ENCODE data around the gene SLC4A4.
A peak's percentile ranks its signal among the peaks of the same experiment; 100 is the strongest.

Gene SLC4A4

GRCh38 chr4:71541541-71541940 lies 202.7 kb downstream of the SLC4A4 start:
- H3K4me1 ChIP-seq (ENCODE audit: control insufficient read depth in 2 of 2, insufficient read depth in 2 of 2, low read length in 2 of 2) = no peaks in the 10 kb centered on the region
- H3K9ac ChIP-seq (ENCODE audit: low read depth in 1 of 2, low read length in 2 of 2) = no peak overlapping the region
- H3K27ac ChIP-seq (ENCODE audit: low read depth in 2 of 2, low read length in 2 of 2) = no peak overlapping the region
- peaks cover 0 to 20% of the 10 kb centered on the region in 2 donors for H3K36me3 ChIP-seq (ENCODE audit: control insufficient read depth in 2 of 2, insufficient read depth in 2 of 2, low read length in 2 of 2)
- H3K27me3 ChIP-seq (ENCODE audit: control insufficient read depth in 2 of 2, insufficient read depth in 2 of 2, low read length in 2 of 2) = no peaks in the 10 kb centered on the region
- H3K9me3 ChIP-seq (ENCODE audit: control insufficient read depth in 2 of 2, low read length in 2 of 2) = no peaks in the 10 kb centered on the region
- H3K4me3 ChIP-seq (ENCODE audit: low read length in 2 of 2) = no peak overlapping the region

GRCh38 chr4:71545168-71545567 lies 206.3 kb downstream of the SLC4A4 start:
- Histone ChIP-seq H3K4me1 (ENCODE audit: control insufficient read depth in 2 of 2, insufficient read depth in 2 of 2, low read length in 2 of 2) (peaks cover 0 to 11% of the 10 kb centered on the region in 2 donors), H3K27me3 (ENCODE audit: control insufficient read depth in 2 of 2, insufficient read depth in 2 of 2, low read length in 2 of 2) (no peaks in the 10 kb centered on the region), H3K27ac (ENCODE audit: low read depth in 2 of 2, low read length in 2 of 2) (no peak overlapping the region), H3K9me3 (ENCODE audit: control insufficient read depth in 2 of 2, low read length in 2 of 2) (no peaks in the 10 kb centered on the region), H3K9ac (ENCODE audit: low read depth in 1 of 2, low read length in 2 of 2) (no peak overlapping the region), H3K36me3 (ENCODE audit: control insufficient read depth in 2 of 2, insufficient read depth in 2 of 2, low read length in 2 of 2) (peaks cover 0 to 15% of the 10 kb centered on the region in 2 donors), H3K4me3 (ENCODE audit: low read length in 2 of 2) (no peak overlapping the region)

GRCh38 chr4:71549516-71550160 lies 210.8 kb downstream of the SLC4A4 start:
- no peak overlapping the region for H3K9ac ChIP-seq (ENCODE audit: low read depth in 1 of 2, low read length in 2 of 2)
- H3K27ac ChIP-seq (ENCODE audit: low read depth in 2 of 2, low read length in 2 of 2) = peak overlapping the region in 1 of 2 donors; percentile 33
- peak overlapping the region in 1 of 2 donors; percentile 22 for H3K4me3 ChIP-seq (ENCODE audit: low read length in 2 of 2)
- H3K27me3 ChIP-seq (ENCODE audit: control insufficient read depth in 2 of 2, insufficient read depth in 2 of 2, low read length in 2 of 2) = no peaks in the 10 kb centered on the region
- peaks cover 5 to 17% of the 10 kb centered on the region in 2 donors for H3K4me1 ChIP-seq (ENCODE audit: control insufficient read depth in 2 of 2, insufficient read depth in 2 of 2, low read length in 2 of 2)
- no peaks in the 10 kb centered on the region for H3K9me3 ChIP-seq (ENCODE audit: control insufficient read depth in 2 of 2, low read length in 2 of 2)
- H3K36me3 ChIP-seq (ENCODE audit: control insufficient read depth in 2 of 2, insufficient read depth in 2 of 2, low read length in 2 of 2) = peaks cover 0 to 9% of the 10 kb centered on the region in 2 donors

- Histone ChIP-seq H3K9ac (ENCODE audit: low read depth in 1 of 2, low read length in 2 of 2) (no peak overlapping the region), H3K4me3 (ENCODE audit: low read length in 2 of 2) (peak overlapping the region in 1 of 2 donors; percentile 22), H3K27ac (ENCODE audit: low read depth in 2 of 2, low read length in 2 of 2) (peak overlapping the region in 1 of 2 donors; percentile 33), H3K36me3 (ENCODE audit: control insufficient read depth in 2 of 2, insufficient read depth in 2 of 2, low read length in 2 of 2) (peaks cover 0 to 9% of the 10 kb centered on the region in 2 donors), H3K9me3 (ENCODE audit: control insufficient read depth in 2 of 2, low read length in 2 of 2) (no peaks in the 10 kb centered on the region), H3K4me1 (ENCODE audit: control insufficient read depth in 2 of 2, insufficient read depth in 2 of 2, low read length in 2 of 2) (peaks cover 5 to 17% of the 10 kb centered on the region in 2 donors), H3K27me3 (ENCODE audit: control insufficient read depth in 2 of 2, insufficient read depth in 2 of 2, low read length in 2 of 2) (no peaks in the 10 kb centered on the region)
These were observed 211.7 kb downstream of the SLC4A4 start for GRCh38 chr4:71550220-71551165.

GRCh38 chr4:71553605-71554004 lies 214.8 kb downstream of the SLC4A4 start:
- H3K4me3 ChIP-seq (ENCODE audit: low read length in 2 of 2) = no peak overlapping the region
- no peak overlapping the region for H3K27ac ChIP-seq (ENCODE audit: low read depth in 2 of 2, low read length in 2 of 2)
- H3K27me3 ChIP-seq (ENCODE audit: control insufficient read depth in 2 of 2, insufficient read depth in 2 of 2, low read length in 2 of 2) = no peaks in the 10 kb centered on the region
- H3K4me1 ChIP-seq (ENCODE audit: control insufficient read depth in 2 of 2, insufficient read depth in 2 of 2, low read length in 2 of 2) = peaks cover 5 to 17% of the 10 kb centered on the region in 2 donors
- no peaks in the 10 kb centered on the region for H3K9me3 ChIP-seq (ENCODE audit: control insufficient read depth in 2 of 2, low read length in 2 of 2)
- peaks cover 5 to 13% of the 10 kb centered on the region in 2 donors for H3K36me3 ChIP-seq (ENCODE audit: control insufficient read depth in 2 of 2, insufficient read depth in 2 of 2, low read length in 2 of 2)
- no peak overlapping the region for H3K9ac ChIP-seq (ENCODE audit: low read depth in 1 of 2, low read length in 2 of 2)

- Histone ChIP-seq H3K4me3 (ENCODE audit: low read length in 2 of 2) (no peak overlapping the region), H3K4me1 (ENCODE audit: control insufficient read depth in 2 of 2, insufficient read depth in 2 of 2, low read length in 2 of 2) (peaks cover 5 to 16% of the 10 kb centered on the region in 2 donors), H3K9me3 (ENCODE audit: control insufficient read depth in 2 of 2, low read length in 2 of 2) (no peaks in the 10 kb centered on the region), H3K9ac (ENCODE audit: low read depth in 1 of 2, low read length in 2 of 2) (no peak overlapping the region), H3K27me3 (ENCODE audit: control insufficient read depth in 2 of 2, insufficient read depth in 2 of 2, low read length in 2 of 2) (no peaks in the 10 kb centered on the region), H3K27ac (ENCODE audit: low read depth in 2 of 2, low read length in 2 of 2) (no peak overlapping the region), H3K36me3 (ENCODE audit: control insufficient read depth in 2 of 2, insufficient read depth in 2 of 2, low read length in 2 of 2) (peaks cover 5 to 13% of the 10 kb centered on the region in 2 donors)
These were observed 215.2 kb downstream of the SLC4A4 start for GRCh38 chr4:71554025-71554424.

- Histone ChIP-seq H3K27me3 (ENCODE audit: control insufficient read depth in 2 of 2, insufficient read depth in 2 of 2, low read length in 2 of 2) (no peaks in the 10 kb centered on the region), H3K9ac (ENCODE audit: low read depth in 1 of 2, low read length in 2 of 2) (no peak overlapping the region), H3K27ac (ENCODE audit: low read depth in 2 of 2, low read length in 2 of 2) (no peak overlapping the region), H3K9me3 (ENCODE audit: control insufficient read depth in 2 of 2, low read length in 2 of 2) (no peaks in the 10 kb centered on the region), H3K36me3 (ENCODE audit: control insufficient read depth in 2 of 2, insufficient read depth in 2 of 2, low read length in 2 of 2) (peaks cover 5 to 18% of the 10 kb centered on the region in 2 donors), H3K4me3 (ENCODE audit: low read length in 2 of 2) (no peak overlapping the region), H3K4me1 (ENCODE audit: control insufficient read depth in 2 of 2, insufficient read depth in 2 of 2, low read length in 2 of 2) (no peaks in the 10 kb centered on the region)
These were observed 219.4 kb downstream of the SLC4A4 start for GRCh38 chr4:71558248-71558647.

- Histone ChIP-seq H3K4me1 (ENCODE audit: control insufficient read depth in 2 of 2, insufficient read depth in 2 of 2, low read length in 2 of 2) (no peaks in the 10 kb centered on the region), H3K9me3 (ENCODE audit: control insufficient read depth in 2 of 2, low read length in 2 of 2) (no peaks in the 10 kb centered on the region), H3K4me3 (ENCODE audit: low read length in 2 of 2) (no peak overlapping the region), H3K27me3 (ENCODE audit: control insufficient read depth in 2 of 2, insufficient read depth in 2 of 2, low read length in 2 of 2) (no peaks in the 10 kb centered on the region), H3K9ac (ENCODE audit: low read depth in 1 of 2, low read length in 2 of 2) (no peak overlapping the region), H3K36me3 (ENCODE audit: control insufficient read depth in 2 of 2, insufficient read depth in 2 of 2, low read length in 2 of 2) (peaks cover 10 to 26% of the 10 kb centered on the region in 2 donors), H3K27ac (ENCODE audit: low read depth in 2 of 2, low read length in 2 of 2) (no peak overlapping the region)
These were observed 221.2 kb downstream of the SLC4A4 start for GRCh38 chr4:71559957-71560571.

- Histone ChIP-seq H3K9ac (ENCODE audit: low read depth in 1 of 2, low read length in 2 of 2) (no peak overlapping the region), H3K4me3 (ENCODE audit: low read length in 2 of 2) (no peak overlapping the region), H3K36me3 (ENCODE audit: control insufficient read depth in 2 of 2, insufficient read depth in 2 of 2, low read length in 2 of 2) (peaks cover 4 to 36% of the 10 kb centered on the region in 2 donors), H3K27me3 (ENCODE audit: control insufficient read depth in 2 of 2, insufficient read depth in 2 of 2, low read length in 2 of 2) (no peaks in the 10 kb centered on the region), H3K4me1 (ENCODE audit: control insufficient read depth in 2 of 2, insufficient read depth in 2 of 2, low read length in 2 of 2) (no peaks in the 10 kb centered on the region), H3K9me3 (ENCODE audit: control insufficient read depth in 2 of 2, low read length in 2 of 2) (no peaks in the 10 kb centered on the region), H3K27ac (ENCODE audit: low read depth in 2 of 2, low read length in 2 of 2) (no peak overlapping the region)
These were observed 226.0 kb downstream of the SLC4A4 start for GRCh38 chr4:71564775-71565174.

GRCh38 chr4:71566856-71567255 lies 228.0 kb downstream of the SLC4A4 start:
- H3K27ac ChIP-seq (ENCODE audit: low read depth in 2 of 2, low read length in 2 of 2) = no peak overlapping the region
- no peaks in the 10 kb centered on the region for H3K9me3 ChIP-seq (ENCODE audit: control insufficient read depth in 2 of 2, low read length in 2 of 2)
- H3K27me3 ChIP-seq (ENCODE audit: control insufficient read depth in 2 of 2, insufficient read depth in 2 of 2, low read length in 2 of 2) = no peaks in the 10 kb centered on the region
- no peak overlapping the region for H3K9ac ChIP-seq (ENCODE audit: low read depth in 1 of 2, low read length in 2 of 2)
- H3K4me1 ChIP-seq (ENCODE audit: control insufficient read depth in 2 of 2, insufficient read depth in 2 of 2, low read length in 2 of 2) = no peaks in the 10 kb centered on the region
- H3K36me3 ChIP-seq (ENCODE audit: control insufficient read depth in 2 of 2, insufficient read depth in 2 of 2, low read length in 2 of 2) = peaks cover 4 to 40% of the 10 kb centered on the region in 2 donors
- no peak overlapping the region for H3K4me3 ChIP-seq (ENCODE audit: low read length in 2 of 2)

All from mucosa of rectum (tissue), 2 donors.